ENCODE measurements around the gene HEPHL1.
"Not testable (repeated sequence)": the region's sequence is repeated elsewhere in the genome, so short reads cannot be mapped to it uniquely, and the experiment has no call there.

HEPHL1 gene

DNA sequence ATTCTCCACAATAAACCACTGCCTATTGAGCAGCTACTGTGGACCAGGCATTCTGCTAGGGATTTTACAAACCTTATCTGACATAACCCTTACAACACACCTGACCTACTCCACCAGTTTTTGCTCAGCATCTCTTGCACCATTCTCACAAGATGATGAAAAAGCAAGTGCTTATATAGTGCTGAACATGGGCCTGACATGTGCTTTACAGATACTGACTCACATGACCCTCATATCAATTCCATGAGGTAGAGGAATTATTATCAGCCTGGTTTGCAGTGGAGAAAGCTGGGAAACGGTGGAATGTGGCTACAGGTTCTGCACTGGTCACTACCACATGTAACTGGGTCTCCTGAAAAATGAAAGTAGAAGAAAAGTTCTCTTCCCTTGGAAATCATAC lies 69.9 kb downstream of the HEPHL1 start:
- DNase-seq: no peak

DNA sequence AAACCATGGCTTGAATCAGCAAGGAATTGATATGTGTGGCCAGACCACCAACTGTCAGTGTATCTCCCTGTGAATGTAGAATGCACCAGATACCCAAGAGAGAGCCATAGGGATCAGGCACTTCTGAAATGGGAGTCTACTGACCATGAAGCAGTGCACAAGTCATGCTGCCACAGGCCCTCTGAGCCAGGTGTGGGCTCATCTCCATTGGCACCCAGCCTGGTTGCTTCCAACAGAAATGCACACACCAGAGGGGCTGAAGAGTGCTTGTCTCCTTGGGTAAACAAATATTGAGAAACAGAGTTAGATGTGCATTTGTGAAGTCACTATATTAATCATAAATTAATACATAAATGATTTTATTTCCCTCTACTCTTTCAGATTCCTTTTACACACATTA lies 79.1 kb downstream of the HEPHL1 start:
- no peak for DNase-seq

DNA sequence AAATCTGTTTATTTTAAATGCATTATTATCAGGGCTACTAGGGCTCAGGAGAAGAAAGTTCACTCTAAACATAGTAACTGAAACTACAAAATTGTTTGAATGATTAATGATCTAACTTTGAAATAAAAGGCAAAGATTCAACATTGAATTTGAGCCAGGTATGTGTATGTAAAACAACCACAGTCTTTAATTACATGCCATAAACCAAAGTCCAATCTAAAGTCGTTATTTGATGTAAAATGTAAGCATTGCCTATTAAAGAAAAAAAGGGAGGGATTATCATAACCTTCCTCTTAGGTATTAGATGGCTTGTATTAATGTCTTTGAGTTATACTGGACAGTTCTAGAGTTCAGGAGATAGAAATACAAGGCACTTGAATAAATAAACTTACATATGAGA lies 82.3 kb downstream of the HEPHL1 start:
- DNase-seq: no peak

DNA sequence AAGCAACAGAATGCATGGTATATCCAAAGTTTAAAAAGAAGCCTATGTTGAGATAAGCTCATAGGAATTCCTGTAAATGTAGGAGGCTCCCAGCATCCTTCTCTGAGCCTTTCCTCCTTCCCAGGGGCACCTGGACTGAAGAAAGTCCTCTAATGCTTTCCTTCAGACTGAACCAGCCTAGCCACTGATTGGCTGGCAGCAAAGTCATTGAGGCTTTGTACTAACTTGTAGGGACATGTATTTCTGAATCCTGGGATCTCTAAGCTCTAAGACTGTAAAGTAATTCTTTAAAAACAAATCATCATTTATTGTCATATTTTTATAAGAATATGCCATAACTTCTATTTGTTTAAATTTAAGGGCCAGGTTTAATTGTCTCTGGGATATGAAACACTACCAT lies 83.6 kb downstream of the HEPHL1 start:
- DNase-seq: no peak

DNA sequence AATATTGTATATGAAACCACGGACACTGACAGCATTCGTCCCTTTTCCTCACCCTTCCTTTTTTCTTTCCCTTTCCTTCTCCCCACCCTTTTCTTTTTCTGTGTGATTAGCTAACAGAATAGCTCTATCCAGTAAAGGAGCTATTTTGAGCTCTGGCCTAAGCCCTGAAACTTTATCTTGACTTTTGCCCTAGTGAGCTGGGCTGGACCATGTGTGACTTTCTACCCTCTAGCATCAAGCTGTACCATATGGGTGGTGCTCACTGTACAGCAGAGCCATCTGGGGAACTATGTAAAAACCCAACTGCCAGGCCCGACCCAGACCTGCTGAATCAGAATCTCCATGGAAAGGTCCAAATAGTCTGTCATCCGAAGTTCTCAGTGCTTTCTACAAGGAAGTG lies 85.6 kb downstream of the HEPHL1 start:
- DNase-seq: no peak

DNA sequence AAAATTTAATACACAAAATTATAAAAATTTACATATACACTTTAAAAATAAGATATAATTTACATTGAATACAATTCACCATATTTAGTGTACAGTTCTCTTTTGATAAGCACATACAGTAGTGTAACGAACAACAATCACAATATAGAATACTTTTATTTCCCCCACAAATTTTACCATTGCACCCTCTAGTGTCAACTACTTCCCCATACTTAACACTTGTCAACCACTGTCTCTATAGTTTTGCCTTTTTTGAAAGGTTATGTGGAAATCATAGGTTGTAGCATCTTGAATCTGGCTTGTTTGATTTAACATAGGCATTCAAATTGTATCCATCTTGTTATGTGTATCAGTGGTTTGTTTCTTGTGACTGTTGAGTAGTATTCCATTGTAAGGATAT lies 86.2 kb downstream of the HEPHL1 start:
- DNase-seq: no peak

DNA sequence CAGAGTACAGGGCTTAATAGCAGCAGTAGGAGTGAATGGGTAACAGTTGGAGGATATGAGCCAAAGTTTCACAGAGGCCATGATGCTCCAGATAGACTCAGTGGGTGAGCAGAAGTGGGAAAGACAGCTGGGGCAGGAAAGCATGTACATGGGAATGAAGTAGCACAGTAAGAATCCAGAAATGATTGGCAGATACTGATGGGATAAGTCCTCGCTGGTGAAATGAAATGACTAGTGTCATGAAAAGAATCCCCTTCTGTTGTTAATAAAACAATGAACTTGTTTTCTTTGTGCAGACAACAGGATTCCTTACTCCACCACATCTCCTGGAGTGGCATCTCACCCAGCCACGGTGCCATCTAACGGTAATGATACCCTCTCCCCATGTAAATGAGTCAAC lies 90.1 kb downstream of the HEPHL1 start:
- no peak for DNase-seq

DNA sequence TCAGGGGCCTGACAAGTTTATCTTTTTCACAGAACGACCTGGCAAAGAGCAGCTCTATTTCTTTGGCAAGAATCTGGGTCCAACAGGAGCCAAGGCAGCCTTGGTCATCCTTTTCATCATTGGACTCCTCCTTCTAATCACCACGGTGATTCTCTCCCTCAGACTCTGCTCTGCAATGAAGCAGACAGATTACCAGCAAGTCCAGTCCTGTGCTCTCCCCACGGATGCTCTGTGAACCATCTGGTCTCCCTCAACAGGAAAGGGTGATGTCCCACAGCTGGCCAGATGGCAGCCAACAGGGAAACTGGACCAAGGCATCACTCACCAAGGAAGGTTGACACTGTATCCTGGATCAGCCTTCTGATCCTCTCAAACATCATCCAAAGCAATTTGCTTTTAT lies 90.5 kb downstream of the HEPHL1 start:
- DNase-seq: no peak

DNA sequence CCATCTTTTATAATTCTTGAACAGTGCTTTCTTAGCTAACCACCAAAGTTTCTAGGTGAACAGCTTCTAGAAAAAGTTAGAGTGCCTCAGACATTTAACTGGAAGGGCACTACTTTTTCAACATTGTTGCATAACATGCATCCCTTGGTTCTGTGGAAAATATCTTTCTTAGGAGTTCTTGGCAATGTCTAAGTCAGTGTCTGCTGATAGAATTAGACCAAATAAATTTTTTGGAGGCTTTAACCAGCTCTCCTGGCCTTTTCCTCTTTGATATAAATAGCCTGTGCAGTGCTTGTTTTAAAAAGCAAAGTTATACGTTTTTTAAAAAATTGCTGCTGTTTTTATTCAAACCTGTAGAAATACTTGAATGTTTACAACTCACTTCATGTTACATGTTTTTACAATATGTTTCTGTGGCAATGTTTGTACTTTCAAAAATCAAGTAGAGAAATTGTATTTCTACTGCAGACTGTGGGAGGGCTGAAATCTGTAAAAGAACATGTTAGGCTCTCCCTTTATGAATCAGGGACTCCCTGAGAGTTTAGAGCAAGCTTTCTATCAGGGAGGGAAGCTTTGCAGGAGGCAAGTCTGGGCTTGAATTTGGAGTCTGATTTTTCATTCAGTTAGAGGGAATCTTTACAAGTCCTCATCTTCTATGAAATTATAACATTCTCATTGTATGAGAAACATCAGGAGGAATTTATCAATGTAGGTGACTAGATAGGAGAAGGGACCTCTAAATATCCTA lies 91.2 kb downstream of the HEPHL1 start:
- no peak for DNase-seq

DNA sequence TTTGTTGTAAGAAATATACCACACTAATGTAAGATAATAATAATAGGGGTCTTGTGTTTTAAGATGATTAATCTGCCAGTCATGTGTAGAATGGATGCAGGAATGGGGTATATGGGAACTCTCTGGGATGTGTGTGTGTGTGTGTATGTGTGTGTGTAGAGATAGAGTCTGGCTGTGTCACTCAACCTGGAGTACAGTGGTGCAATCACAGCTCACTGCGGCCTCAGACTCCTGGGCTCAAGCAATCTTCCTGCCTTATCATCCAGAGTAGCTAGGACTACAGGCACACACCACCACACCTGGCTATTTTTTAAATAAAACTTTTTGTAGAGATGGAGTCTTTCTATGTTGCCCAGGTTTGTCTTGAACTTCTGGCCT lies 96.0 kb downstream of the HEPHL1 start:
- no peak for DNase-seq

DNA sequence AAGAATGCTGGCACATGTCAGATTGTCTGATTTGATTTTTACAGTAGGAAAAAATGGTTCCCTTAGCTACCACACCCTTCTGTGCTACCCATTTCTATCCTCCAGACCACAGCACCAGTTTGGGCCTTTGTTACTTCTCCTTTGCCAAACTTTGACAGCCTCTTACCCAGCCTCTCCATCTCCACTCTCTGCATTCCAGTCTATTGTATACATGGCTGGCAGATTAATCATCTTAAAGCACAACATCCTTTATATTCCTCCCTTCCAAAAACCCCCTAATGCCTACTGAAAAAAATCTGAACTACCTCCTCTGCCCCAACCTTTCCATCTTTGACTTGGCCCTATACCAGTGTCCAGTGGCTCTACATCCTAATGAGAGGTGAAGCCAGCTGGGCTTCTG lies 96.7 kb downstream of the HEPHL1 start:
- DNase-seq: no peak

DNA sequence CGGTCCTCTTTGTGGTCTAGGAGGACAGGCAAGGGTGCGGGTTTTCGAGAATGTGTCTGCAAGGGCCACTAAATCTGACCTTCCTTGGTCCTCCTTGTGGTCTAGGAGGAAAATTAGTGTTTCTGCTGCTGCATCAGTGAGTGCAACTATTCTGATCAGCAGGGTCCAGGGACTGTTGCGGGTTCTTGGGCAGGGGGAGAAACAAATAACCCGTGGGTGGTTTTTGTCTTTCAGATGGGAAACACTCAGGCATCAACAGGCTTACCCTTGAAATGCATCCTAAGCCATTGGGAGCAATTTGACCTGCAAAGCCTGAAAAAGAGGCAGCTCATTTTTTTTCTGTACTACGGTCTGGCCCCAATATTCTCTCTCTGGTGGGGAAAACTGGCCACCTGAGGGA lies 98.5 kb downstream of the HEPHL1 start:
- not testable (repeated sequence) for DNase-seq

DNA sequence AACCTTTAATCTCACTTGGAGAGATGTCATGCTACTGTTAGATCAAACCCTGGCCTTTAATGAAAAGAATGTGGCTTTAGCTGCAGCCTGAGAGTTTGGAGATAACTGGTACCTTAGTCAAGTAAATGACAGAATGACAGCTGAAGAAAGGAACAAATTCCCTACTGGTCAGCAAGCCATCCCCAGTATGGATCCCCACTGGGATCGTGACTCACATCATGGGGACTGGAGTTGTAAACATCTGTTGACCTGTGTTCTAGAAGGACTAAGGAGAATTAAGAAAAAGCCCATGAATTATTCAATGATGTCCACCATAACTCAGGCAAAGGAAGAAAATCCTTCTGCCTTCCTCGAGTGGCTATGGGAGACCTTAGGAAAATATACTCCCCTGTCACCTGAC lies 99.4 kb downstream of the HEPHL1 start:
- DNase-seq: not testable (repeated sequence)

DNA sequence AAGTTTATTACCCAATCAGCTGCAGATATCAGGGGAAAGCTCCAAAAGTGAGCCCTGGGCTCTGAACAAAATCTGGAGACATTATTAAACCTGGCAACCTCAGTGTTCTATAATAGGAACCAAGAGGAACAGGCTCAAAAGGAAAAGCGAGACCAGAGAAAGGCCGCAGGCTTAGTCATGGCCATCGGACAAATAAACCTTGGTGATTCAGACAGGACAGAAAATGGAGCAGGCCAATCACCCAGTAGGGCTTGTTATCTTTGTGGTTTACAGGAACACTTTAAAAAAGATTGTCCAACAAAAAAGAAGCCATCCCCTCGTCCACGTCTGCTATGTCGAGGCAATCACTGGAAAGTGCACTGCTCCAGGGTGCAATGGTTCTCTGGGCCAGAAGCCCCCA lies 99.8 kb downstream of the HEPHL1 start:
- no peak for DNase-seq

DNA sequence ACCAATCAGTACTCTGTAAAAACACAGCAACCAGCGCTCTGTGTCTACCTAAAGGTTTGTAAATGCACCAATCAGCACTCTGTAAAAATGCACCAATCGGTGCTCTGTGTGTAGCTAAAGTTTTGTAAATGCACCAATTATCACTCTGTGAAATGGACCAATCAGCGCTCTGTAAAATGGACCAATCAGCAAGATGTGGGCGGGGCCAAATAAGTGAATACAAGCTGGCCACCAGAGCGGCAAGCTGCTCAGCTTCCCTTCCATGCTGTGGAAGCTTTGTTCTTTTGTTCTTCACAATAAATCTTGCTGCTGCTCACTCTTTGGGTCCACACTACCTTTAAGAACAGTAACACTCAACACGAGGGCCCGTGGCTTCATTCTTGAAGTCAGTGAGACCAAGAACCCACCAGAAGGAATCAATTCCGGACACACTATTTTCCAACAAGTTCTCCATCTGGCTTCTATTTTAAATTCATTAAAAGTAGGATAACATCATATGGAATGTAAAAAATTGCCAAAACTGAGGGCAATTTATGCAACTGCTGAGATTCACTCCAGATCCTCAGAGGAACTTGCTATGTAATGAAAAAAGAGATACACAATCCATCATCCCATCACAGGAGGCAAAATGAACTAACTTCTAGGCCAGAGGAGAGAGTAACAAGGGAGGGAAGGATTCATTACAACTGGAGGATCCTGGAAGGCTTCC lies 104.4 kb downstream of the HEPHL1 start:
- DNase-seq: no peak

DNA sequence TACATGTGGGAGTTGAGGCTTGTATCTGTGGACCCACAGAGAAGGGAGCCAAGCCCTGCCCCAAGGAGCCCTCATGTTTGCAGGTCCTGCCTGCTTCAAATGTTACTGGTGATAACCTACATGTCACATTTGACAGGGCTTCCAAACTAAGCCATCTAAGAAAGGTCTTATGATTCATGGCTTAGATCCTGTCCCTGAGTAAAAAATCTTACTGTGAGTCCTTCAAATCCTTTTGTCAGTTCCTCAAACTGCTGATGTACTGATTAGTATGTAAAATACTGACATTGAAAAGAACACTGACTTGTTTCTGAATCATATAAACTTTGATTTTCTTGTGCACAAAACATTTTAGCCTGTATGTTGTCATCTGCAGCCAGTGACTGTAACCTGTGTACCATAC lies 106.5 kb downstream of the HEPHL1 start:
- DNase-seq: no peak

DNA sequence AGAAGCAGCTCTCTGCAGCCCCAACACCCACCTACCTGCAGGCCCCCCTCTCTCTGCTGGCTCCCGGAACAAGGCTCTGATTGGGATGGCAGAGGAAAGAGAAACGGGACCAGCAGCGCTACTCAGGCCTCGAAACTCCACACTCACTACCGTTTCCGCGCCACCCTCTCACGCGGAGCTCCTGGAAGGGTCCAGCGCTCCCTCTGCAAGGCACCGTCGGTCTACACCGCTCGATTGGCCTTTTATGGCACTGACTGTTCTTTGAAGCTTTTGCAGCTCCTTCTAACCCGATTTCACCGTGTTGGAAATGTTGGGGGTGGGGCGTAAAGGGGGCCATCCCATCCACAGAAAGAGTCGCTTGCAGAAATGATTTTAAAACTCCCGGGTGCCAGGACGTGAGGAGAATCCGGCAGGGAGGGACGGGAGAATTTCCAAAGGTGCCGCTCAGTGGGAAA lies 107.2 kb downstream of the HEPHL1 start:
- no peak for DNase-seq

DNA sequence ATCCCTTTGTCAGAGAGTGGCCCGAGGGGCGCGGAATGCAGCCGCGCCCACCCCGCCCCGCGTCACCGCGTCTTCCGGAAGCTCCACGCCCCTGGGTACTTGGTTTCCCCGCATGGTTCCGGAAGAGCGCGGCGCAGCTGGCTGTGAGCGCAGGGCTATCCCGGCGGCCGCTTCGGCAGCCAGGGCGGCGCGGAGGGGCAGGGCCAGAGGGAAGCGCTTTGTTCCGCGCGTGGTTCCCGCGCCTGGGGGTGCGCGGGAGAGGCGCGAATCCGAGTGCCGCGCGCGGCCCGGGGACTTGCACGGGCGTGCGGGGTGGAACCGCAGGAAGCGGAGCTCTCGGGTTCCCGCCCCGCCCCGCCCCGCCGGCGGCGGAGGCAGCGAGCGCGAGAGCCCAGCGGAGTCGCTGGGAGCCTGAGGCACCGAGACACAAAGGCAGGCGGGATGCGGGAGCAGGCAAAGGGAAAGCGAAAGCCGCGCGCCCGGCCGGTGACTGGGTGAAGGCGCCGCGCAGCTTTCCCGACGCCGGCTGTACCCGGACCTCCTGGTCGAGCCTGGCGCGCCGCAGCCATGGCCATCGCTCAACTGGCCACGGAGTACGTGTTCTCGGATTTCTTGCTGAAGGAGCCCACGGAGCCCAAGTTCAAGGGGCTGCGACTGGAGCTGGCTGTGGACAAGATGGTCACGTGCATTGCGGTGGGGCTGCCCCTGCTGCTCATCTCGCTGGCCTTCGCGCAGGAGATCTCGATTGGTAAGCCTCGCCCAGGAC lies 107.8 kb downstream of the HEPHL1 start, which contains the start of gene PANX1:
TSS of gene PANX1 (plus strand) at position 96 of the 766 bp plus-strand sequence. CDS start at position 568, 472 bp downstream.
- no peak for DNase-seq

DNA sequence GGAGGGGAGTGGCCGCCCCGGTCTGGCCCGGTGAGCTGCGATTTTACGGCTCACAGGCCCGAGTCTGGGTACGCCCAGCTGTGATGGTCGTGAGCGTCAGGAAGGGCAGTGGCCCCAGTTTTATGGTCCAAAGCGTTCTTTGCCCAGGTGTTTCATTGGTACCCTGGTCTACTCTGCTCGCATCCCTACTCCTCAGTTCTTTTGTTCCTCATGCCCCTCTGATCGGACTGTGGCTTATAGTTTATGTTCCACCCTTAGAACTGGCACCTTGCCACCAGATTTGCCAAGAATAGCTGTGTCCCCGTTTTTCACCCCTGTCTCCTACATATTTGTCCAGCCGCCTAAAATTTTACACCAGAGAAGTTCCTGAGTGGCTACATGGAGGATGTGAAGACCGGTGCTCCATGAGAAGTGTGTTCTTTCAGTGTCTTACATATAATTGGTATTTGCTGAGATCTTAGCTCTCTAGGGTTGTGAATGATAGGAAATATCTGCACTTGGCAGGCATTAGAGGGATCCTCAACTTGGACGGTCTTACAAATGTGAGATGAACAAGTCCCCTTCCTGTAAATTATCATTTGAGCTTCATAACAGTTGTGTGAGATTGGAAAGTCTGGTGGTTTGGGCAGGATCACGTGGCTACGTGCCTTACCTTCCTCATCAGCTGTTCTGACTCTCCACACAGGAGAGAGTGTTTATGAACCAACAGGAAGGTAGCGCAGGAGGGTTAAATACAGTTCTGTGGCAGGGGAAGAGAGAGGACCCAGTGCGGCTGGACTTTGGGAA lies 108.6 kb downstream of the HEPHL1 start:
- DNase-seq: no peak

DNA sequence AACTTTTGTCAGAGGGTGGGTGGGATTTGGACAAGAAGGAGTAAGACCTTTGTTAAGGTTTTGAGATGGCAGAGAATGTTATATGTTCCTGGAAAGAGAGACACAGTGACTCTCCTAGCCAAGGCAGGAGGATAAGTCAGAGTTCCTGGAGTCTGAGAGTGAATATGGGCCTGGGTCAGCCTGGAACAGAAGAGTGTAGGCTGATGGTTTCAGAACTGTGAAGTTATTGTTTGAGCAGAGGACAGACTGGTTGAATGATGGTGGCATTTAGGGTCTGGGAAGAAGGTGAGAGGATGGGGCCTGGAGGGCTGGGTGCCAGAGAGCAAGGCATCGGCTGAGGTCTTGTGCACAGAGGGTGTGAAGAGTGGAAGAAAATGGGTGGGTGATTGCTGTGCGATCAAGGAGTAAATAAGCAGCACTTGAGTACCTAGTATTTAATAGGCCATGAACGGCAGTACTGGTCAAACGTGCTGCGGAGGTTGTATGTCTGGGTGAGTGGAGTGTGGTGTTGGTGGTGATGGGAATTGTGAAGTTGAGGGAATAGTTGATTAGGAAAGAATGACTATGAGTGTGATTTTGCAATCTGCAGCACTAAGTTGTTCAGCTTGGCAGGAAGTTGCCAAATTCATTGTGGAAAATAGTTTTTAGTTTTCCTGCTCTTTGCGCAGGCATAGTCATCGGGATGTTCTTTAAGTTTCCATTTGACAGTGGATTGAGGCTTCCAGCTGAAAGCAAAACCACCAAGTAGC lies 109.3 kb downstream of the HEPHL1 start:
- DNase-seq: no peak

DNA sequence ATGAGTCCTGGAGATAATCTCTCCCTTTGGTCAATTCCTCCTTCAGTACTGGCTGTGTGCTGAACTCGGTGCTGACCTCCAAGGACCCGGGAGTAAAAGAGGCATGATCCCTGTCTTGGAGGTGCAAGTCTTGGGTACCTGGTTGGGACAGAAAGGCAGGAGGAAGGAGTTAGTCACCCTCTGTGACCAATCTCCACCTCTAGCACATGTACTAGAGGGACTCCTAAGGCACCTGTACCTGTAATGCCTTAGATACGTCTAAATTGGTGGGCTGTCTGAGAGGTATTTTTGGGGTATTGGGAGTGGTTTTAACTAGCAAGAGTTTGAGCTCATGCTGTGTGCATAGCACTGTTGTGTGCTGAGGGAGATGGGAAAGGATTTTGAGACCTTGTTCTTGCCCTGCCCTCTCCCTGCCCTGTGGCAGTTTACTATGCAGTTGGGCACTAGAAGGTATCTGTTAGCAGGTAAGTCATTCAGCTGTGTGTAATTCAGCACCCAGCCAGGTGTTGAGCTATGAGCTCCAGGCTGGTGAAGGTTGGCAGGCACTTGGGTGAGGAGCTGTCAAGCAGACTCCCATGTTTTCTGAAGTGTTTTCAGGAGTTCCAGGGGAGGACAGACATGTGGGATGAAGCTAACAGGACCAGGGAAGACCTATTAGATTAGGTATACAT lies 110.0 kb downstream of the HEPHL1 start:
- DNase-seq: no peak

DNA sequence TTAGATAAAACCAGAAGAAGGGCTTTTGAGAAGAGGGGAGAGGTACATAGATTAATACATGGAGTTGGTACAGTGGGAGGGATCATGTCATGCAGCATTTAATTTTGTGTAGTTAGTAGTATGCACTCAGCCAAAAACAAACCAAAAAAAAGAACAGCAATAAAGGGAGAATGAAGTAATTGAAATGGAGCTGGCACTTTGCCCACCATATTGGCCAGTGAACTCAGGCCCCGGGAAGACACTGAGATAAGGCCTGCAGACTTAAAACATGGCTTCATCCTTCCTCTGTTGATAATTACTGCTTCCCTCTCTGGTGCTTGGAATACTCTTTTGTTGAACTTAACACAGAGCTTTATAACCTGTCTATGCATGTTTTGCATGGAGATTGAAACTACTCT lies 110.6 kb downstream of the HEPHL1 start:
- no peak for DNase-seq
